GM23338 (cell line): ENCODE data around the gene CYP4F22. TPM values are rescaled to one million over a fixed set of nuclear protein-coding genes. Genes with fewer than 3 reads are reported as not detected.

Experiments
- ATAC-seq: fragments of 200-7000 bp; cut with Tn5 transposase; 3 replicates; pipeline ENCODE4 v1.9.1; 2020
- DNase-seq: peaks from one replicate; pipeline ENCODE4 v3.0.0-alpha.2; 2015; ENCODE audit warnings: low spot score
- H2AFZ ChIP-seq: fragments of 200-600 bp; sonication (generic); 2 replicates; pipeline ENCODE4 v1.8.0; 2016; ENCODE audit warnings: antibody characterized with exemption, mild to moderate bottlenecking, moderate library complexity
- H3F3A ChIP-seq: fragments of 200-600 bp; sonication (generic); replicated peaks from 2 replicates; pipeline ENCODE4 v1.8.0; 2017; ENCODE audit warnings: antibody characterized with exemption, mixed run types, low read depth
- H3K27ac ChIP-seq: fragments of 200-600 bp; sonication (generic); 2 replicates; pipeline ENCODE4 v1.6.1; 2016; ENCODE audit warnings: low read depth
- H3K27me3 ChIP-seq: fragments of 200-600 bp; sonication (generic); 2 replicates; pipeline ENCODE4 v1.8.0; 2016; ENCODE audit warnings: mild to moderate bottlenecking, mixed run types, moderate library complexity; ENCODE audit not compliant: insufficient read depth
- H3K36me3 ChIP-seq: fragments of 200-600 bp; sonication (generic); 2 replicates; pipeline ENCODE4 v1.8.0; 2016; ENCODE audit warnings: mild to moderate bottlenecking; ENCODE audit not compliant: insufficient read depth
- H3K4me1 ChIP-seq: fragments of 200-600 bp; sonication (generic); 2 replicates; pipeline ENCODE4 v1.8.0; 2016; ENCODE audit warnings: mild to moderate bottlenecking, moderate library complexity; ENCODE audit not compliant: insufficient read depth
- H3K4me2 ChIP-seq: fragments of 200-600 bp; sonication (generic); 2 replicates; pipeline ENCODE4 v1.7.1; 2017; ENCODE audit warnings: mixed run types
- H3K4me3 ChIP-seq: fragments of 200-600 bp; sonication (generic); 2 replicates; pipeline ENCODE4 v1.6.1; 2016; ENCODE audit warnings: mixed run types
- H3K79me2 ChIP-seq: fragments of 200-600 bp; sonication (generic); replicated peaks from 2 replicates; pipeline ENCODE4 v1.8.0; 2017; ENCODE audit warnings: mild to moderate bottlenecking; ENCODE audit not compliant: insufficient read depth
- H3K9me2 ChIP-seq: fragments of 200-600 bp; sonication (generic); 2 replicates; pipeline ENCODE4 v1.8.0; 2017; ENCODE audit not compliant: insufficient read depth
- H4K20me1 ChIP-seq: fragments of 200-600 bp; sonication (generic); replicated peaks from 2 replicates; pipeline ENCODE4 v1.8.0; 2017; ENCODE audit warnings: mild to moderate bottlenecking; ENCODE audit not compliant: insufficient read depth
- H3K27ac Mint-ChIP-seq: 2 replicates; pipeline ENCODE4 v1.8.0; 2020; ENCODE audit warnings: inconsistent platforms, mild to moderate bottlenecking, moderate library complexity, mixed read lengths
- H3K27me3 Mint-ChIP-seq: 3 replicates; pipeline ENCODE4 v1.8.0; 2022; ENCODE audit warnings: low read depth, mild to moderate bottlenecking, moderate library complexity, mixed read lengths, inconsistent platforms; ENCODE audit not compliant: insufficient read depth, poor library complexity
- H3K36me3 Mint-ChIP-seq: 3 replicates; pipeline ENCODE4 v1.8.0; 2021; ENCODE audit warnings: low read depth, mild to moderate bottlenecking, inconsistent platforms, moderate library complexity, mixed read lengths
- H3K4me1 Mint-ChIP-seq: 3 replicates; pipeline ENCODE4 v1.8.0; 2020; ENCODE audit warnings: mild to moderate bottlenecking, inconsistent platforms, mixed read lengths
- H3K4me3 Mint-ChIP-seq: 3 replicates; pipeline ENCODE4 v1.8.0; 2021; ENCODE audit warnings: moderate library complexity, mild to moderate bottlenecking, inconsistent platforms, mixed read lengths
- H3K9me3 Mint-ChIP-seq: 3 replicates; pipeline ENCODE4 v1.8.0; 2020; ENCODE audit warnings: moderate library complexity, mild to moderate bottlenecking, inconsistent platforms, mixed read lengths
- CREB1 ChIP-seq: fragments of 250-450 bp; sonication (Bioruptor Pico); IDR thresholded peaks from 2 replicates; pipeline ENCODE4 v1.5.0; 2020; ENCODE audit warnings: low read depth, mild to moderate bottlenecking, moderate library complexity
- CTCF ChIP-seq, 2 experiments: fragments of 200-600 bp in 1 of 2; sonication (generic) in 1 of 2; conservative IDR thresholded peaks; 2 replicates each; pipeline versions ENCODE4 v1.5.1 to v1.6.1; 2016 to 2017; ENCODE audit warnings: antibody characterized with exemption in 2 of 2, low read depth in 2 of 2, mild to moderate bottlenecking in 2 of 2, moderate library complexity in 1 of 2
- ETS1 ChIP-seq: IDR thresholded peaks from 2 replicates; pipeline ENCODE4 v1.6.1; 2016; ENCODE audit warnings: antibody characterized with exemption
- EZH2 ChIP-seq: fragments of 200-600 bp; sonication (generic); IDR thresholded peaks from one replicate; pipeline ENCODE4 v1.8.0; 2017; ENCODE audit warnings: antibody characterized with exemption, mild to moderate bottlenecking, low read depth; ENCODE audit not compliant: unreplicated experiment
- EZH2phosphoT487 ChIP-seq: fragments of 200-600 bp; sonication (generic); IDR thresholded peaks from one replicate; pipeline ENCODE4 v1.8.1; 2018; ENCODE audit warnings: antibody characterized with exemption; ENCODE audit not compliant: unreplicated experiment
- JUNB ChIP-seq: IDR thresholded peaks from one replicate; pipeline ENCODE4 v1.6.1; 2016; ENCODE audit warnings: antibody characterized with exemption; ENCODE audit not compliant: unreplicated experiment
- NANOG ChIP-seq: IDR thresholded peaks from 2 replicates; pipeline ENCODE4 v1.6.1; 2016; ENCODE audit warnings: antibody characterized with exemption, borderline replicate concordance
- POLR2AphosphoS5 ChIP-seq: IDR thresholded peaks from 2 replicates; pipeline ENCODE4 v1.6.1; 2016; ENCODE audit warnings: antibody characterized with exemption, low read depth
- REST ChIP-seq: IDR thresholded peaks from one replicate; pipeline ENCODE4 v1.6.1; 2018; ENCODE audit warnings: antibody characterized with exemption; ENCODE audit not compliant: unreplicated experiment
- STAT1 ChIP-seq: IDR thresholded peaks from one replicate; pipeline ENCODE4 v1.6.1; 2016; ENCODE audit warnings: antibody characterized with exemption; ENCODE audit not compliant: unreplicated experiment
- ZNF114 ChIP-seq: fragments of 250-450 bp; sonication (Bioruptor Pico); IDR thresholded peaks from 2 replicates; pipeline ENCODE4 v1.5.0; 2020; ENCODE audit warnings: mild to moderate bottlenecking, moderate library complexity
- ZNF331 ChIP-seq: fragments of 250-450 bp; sonication (Bioruptor Pico); IDR thresholded peaks from 2 replicates; pipeline ENCODE4 v1.5.0; 2020; ENCODE audit warnings: low read depth, mild to moderate bottlenecking, moderate library complexity
- polyA plus RNA-seq: library from polyadenylated mRNA; unstranded; fragments of >200 nt; fragmentation: Nextera tagmentation; extraction: Ambion mirVana; gene quantifications from 2 replicates; pipeline ENCODE4 v1.2.1, GENCODE V29; 2016
- total RNA-seq: library from RNA; depleted of rRNA; stranded (reverse); fragments of >200 nt; shearing (Covaris generic); gene quantifications from 2 replicates; pipeline ENCODE4 v1.2.3, GENCODE V29; 2014
- TF ChIP-seq, protein P1 (sequence below): fragments of 250-450 bp; sonication (Bioruptor Pico); IDR thresholded peaks from 2 replicates; pipeline ENCODE4 v1.5.0; 2020; ENCODE audit warnings: mild to moderate bottlenecking, moderate library complexity

Gene CYP4F22
- total and polyA plus RNA-seq, 2 experiments from 2014 or later: 0.24 to 1.5 TPM

GRCh38 chr19:15544970-15545369 lies 36.6 kb downstream of the CYP4F22 start:
- H3K36me3 Mint-ChIP-seq: peaks cover 23% of the 10 kb centered on the region
- Histone ChIP-seq H3K27me3 (no peaks in the 10 kb centered on the region), H3K9me2 (no peaks in the 10 kb centered on the region), H3F3A (no peaks in the 10 kb centered on the region), H4K20me1 (no peaks in the 10 kb centered on the region), H3K4me2 (no peak overlapping the region), H3K79me2 (no peaks in the 10 kb centered on the region), H3K4me3 (no peak overlapping the region), H3K36me3 (no peaks in the 10 kb centered on the region), H3K27ac (no peak overlapping the region), H3K4me1 (no peaks in the 10 kb centered on the region), H2AFZ (no peak overlapping the region)
- no peak overlapping the region for H3K27ac Mint-ChIP-seq
- no peak for ATAC-seq
- no peak for TF ChIP-seq ZNF331 (CRISPR knock-in tag)
- TF ChIP-seq STAT1: no peak
- TF ChIP-seq, protein P1, sequence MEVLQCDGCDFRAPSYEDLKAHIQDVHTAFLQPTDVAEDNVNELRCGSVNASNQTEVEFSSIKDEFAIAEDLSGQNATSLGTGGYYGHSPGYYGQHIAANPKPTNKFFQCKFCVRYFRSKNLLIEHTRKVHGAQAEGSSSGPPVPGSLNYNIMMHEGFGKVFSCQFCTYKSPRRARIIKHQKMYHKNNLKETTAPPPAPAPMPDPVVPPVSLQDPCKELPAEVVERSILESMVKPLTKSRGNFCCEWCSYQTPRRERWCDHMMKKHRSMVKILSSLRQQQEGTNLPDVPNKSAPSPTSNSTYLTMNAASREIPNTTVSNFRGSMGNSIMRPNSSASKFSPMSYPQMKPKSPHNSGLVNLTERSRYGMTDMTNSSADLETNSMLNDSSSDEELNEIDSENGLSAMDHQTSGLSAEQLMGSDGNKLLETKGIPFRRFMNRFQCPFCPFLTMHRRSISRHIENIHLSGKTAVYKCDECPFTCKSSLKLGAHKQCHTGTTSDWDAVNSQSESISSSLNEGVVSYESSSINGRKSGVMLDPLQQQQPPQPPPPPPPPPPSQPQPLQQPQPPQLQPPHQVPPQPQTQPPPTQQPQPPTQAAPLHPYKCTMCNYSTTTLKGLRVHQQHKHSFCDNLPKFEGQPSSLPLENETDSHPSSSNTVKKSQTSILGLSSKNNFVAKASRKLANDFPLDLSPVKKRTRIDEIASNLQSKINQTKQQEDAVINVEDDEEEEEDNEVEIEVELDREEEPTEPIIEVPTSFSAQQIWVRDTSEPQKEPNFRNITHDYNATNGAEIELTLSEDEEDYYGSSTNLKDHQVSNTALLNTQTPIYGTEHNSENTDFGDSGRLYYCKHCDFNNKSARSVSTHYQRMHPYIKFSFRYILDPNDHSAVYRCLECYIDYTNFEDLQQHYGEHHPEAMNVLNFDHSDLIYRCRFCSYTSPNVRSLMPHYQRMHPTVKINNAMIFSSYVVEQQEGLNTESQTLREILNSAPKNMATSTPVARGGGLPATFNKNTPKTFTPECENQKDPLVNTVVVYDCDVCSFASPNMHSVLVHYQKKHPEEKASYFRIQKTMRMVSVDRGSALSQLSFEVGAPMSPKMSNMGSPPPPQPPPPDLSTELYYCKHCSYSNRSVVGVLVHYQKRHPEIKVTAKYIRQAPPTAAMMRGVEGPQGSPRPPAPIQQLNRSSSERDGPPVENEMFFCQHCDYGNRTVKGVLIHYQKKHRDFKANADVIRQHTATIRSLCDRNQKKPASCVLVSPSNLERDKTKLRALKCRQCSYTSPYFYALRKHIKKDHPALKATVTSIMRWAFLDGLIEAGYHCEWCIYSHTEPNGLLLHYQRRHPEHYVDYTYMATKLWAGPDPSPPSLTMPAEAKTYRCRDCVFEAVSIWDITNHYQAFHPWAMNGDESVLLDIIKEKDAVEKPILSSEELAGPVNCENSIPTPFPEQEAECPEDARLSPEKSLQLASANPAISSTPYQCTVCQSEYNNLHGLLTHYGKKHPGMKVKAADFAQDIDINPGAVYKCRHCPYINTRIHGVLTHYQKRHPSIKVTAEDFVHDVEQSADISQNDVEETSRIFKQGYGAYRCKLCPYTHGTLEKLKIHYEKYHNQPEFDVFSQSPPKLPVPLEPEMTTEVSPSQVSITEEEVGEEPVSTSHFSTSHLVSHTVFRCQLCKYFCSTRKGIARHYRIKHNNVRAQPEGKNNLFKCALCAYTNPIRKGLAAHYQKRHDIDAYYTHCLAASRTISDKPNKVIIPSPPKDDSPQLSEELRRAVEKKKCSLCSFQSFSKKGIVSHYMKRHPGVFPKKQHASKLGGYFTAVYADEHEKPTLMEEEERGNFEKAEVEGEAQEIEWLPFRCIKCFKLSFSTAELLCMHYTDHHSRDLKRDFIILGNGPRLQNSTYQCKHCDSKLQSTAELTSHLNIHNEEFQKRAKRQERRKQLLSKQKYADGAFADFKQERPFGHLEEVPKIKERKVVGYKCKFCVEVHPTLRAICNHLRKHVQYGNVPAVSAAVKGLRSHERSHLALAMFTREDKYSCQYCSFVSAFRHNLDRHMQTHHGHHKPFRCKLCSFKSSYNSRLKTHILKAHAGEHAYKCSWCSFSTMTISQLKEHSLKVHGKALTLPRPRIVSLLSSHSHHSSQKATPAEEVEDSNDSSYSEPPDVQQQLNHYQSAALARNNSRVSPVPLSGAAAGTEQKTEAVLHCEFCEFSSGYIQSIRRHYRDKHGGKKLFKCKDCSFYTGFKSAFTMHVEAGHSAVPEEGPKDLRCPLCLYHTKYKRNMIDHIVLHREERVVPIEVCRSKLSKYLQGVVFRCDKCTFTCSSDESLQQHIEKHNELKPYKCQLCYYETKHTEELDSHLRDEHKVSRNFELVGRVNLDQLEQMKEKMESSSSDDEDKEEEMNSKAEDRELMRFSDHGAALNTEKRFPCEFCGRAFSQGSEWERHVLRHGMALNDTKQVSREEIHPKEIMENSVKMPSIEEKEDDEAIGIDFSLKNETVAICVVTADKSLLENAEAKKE (CRISPR knock-in tag): no peak
- TF ChIP-seq POLR2AphosphoS5: no peak
- no peak for TF ChIP-seq NANOG
- TF ChIP-seq CREB1 (CRISPR knock-in tag): no peak
- no peak for TF ChIP-seq JUNB
- TF ChIP-seq ETS1: no peak
- TF ChIP-seq ZNF114: no peak
- TF ChIP-seq EZH2: no peak
- no peak for TF ChIP-seq EZH2phosphoT487
- no peak for TF ChIP-seq REST
- TF ChIP-seq CTCF (conservative IDR thresholded peaks at IDR 0.05; ENCODE audit: low read depth in 2 of 2): no peak
- H3K4me1 Mint-ChIP-seq: no peaks in the 10 kb centered on the region
- H3K27me3 Mint-ChIP-seq: peaks cover 13% of the 10 kb centered on the region
- no peak for DNase-seq
- no peak overlapping the region for H3K4me3 Mint-ChIP-seq
- peaks cover 92% of the 10 kb centered on the region for H3K9me3 Mint-ChIP-seq
